Activated T-helper 2 cell treated with anti-CD3 and anti-CD28 coated beads, Interferon-gamma antibody, Interleukin-2, Interleukin-4, amounts not matched to agents 10 μg/mL and 5 μg/mL and 100 μg/mL, durations not matched to agents 14 hours and 24 hours and 36 hours (primary cell): ENCODE results near the gene ZFAND2B. TPM values are rescaled to one million over a fixed set of nuclear protein-coding genes. Genes with fewer than 3 reads are reported as not detected.
A peak's percentile ranks its signal among the peaks of the same experiment; 100 is the strongest.

Experiments
- DNase-seq: peaks from one replicate; pipeline ENCODE4 v3.0.0; 2021; ENCODE audit warnings: low spot score
- H3K27ac Mint-ChIP-seq: one replicate; pipeline ENCODE4 v1.8.0; 2021; ENCODE audit warnings: mixed read lengths
- H3K27me3 Mint-ChIP-seq: one replicate; pipeline ENCODE4 v1.8.0; 2021; ENCODE audit warnings: low read depth, mixed read lengths
- H3K36me3 Mint-ChIP-seq: one replicate; pipeline ENCODE4 v1.8.0; 2021; ENCODE audit warnings: low read depth, mixed read lengths
- H3K4me1 Mint-ChIP-seq: one replicate; pipeline ENCODE4 v1.8.0; 2021; ENCODE audit warnings: low read depth, mixed read lengths
- H3K4me3 Mint-ChIP-seq: one replicate; pipeline ENCODE4 v1.8.0; 2021; ENCODE audit warnings: low read depth, mild to moderate bottlenecking, moderate library complexity, mixed read lengths
- H3K9me3 Mint-ChIP-seq: one replicate; pipeline ENCODE4 v1.8.0; 2021; ENCODE audit warnings: mixed read lengths
- intact Hi-C: fragments of 100-400 bp; cut with micrococcal nuclease; formaldehyde crosslinking; loops from one replicate; pipeline ENCODE4 v1.15.1; 2023
- total RNA-seq: library from RNA; stranded (reverse); gene quantifications from 2 replicates; pipeline ENCODE4 v1.2.3, GENCODE V29; 2022

ZFAND2B gene
- total RNA-seq, 1 donor from 2014 or later = 27.3 TPM

DNA sequence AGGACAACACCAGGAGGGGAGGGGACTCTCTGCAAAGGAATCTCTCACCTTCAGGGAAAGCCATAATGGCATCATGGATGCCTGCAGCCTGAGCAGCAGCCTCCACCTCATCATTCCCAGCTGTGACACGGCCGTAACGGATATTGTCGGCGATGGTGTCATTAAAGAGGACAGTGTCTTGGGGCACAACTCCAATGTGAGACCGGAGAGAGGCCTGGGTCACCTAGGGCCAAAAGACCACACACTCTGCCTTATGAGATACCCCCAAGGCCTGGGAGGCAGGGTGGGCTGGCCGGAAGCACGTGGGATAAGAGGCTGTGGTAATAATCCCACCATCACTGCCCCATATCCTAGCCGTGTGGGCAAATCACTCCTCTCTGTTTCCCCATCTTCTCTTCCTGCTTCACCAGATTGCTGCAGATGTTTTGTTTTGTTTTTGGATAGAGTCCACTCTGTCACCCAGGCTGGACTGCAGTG, 4.3 kb downstream of the ZFAND2B start:
- H3K36me3 Mint-ChIP-seq = peaks cover 64% of the 10 kb centered on the region
- intact Hi-C loops = loop anchor here (1.0 kb wide), 1 partner anchor 51 kb away; the partner anchor contains the start of gene NHEJ1
- H3K27me3 Mint-ChIP-seq = no peaks in the 10 kb centered on the region
- H3K4me3 Mint-ChIP-seq = no peak overlapping the region
- peak overlapping the region; percentile 42 for H3K27ac Mint-ChIP-seq
- no peak for DNase-seq
- no peaks in the 10 kb centered on the region for H3K9me3 Mint-ChIP-seq
- H3K4me1 Mint-ChIP-seq = peaks cover 36% of the 10 kb centered on the region

DNA sequence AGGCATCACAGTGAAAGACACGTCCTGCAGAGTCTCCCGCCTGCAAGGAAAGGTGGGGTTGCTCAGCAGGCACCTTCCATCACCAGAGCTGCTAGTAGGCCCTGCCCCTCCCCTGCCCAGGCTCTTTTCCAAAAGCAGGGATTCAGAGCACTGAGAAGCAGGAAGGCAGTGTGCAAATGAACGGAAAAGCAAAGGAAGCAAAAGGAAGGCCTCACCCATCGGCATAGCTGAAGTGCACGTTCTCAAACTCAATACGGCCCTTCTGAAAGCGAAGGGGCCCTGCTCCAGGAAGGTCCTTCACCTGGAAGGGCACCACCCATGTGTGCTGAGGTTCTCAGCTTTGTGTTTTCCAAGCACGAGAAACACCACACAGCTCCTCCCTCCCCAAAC, 6.4 kb downstream of the ZFAND2B start:
- intact Hi-C loops = no loop called here
- peaks cover 43% of the 10 kb centered on the region for H3K4me1 Mint-ChIP-seq
- peaks cover 73% of the 10 kb centered on the region for H3K36me3 Mint-ChIP-seq
- DNase-seq = no peak
- H3K27ac Mint-ChIP-seq = no peak overlapping the region
- H3K4me3 Mint-ChIP-seq = no peak overlapping the region
- no peaks in the 10 kb centered on the region for H3K9me3 Mint-ChIP-seq
- no peaks in the 10 kb centered on the region for H3K27me3 Mint-ChIP-seq

DNA sequence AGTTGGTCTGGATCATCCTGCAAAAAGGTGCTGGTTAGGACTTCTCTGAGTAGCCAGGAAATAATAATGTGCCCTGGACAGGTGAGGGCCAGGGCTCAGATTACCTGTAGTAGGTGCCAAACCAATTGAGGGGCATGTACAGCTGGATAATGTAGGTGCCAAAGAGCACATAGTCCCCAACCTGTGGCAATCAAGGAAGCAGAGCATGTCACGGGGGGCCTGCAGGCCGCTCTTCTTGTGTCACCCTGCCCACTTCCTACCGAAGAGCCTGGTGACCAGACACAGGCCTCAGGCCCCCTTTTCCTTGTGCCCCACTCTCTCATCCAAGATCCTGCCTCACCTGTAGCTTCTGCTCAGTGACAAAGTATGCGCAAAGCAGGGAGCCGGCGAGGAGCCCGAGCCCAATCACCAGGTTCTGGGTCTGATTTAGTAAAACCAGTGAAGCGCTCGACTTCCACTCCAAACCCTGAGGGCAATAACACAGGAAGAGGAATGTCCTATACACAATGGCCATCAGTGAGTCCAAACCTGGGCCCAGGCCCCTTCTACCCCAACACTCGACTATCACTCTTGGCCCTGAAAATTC, 7.0 kb downstream of the ZFAND2B start:
- Mint-ChIP-seq H3K36me3 (peaks cover 68% of the 10 kb centered on the region), H3K4me1 (peaks cover 39% of the 10 kb centered on the region), H3K27ac (no peak overlapping the region), H3K9me3 (no peaks in the 10 kb centered on the region), H3K27me3 (no peaks in the 10 kb centered on the region), H3K4me3 (no peak overlapping the region)
- no peak for DNase-seq
- intact Hi-C loops = no loop called here

DNA sequence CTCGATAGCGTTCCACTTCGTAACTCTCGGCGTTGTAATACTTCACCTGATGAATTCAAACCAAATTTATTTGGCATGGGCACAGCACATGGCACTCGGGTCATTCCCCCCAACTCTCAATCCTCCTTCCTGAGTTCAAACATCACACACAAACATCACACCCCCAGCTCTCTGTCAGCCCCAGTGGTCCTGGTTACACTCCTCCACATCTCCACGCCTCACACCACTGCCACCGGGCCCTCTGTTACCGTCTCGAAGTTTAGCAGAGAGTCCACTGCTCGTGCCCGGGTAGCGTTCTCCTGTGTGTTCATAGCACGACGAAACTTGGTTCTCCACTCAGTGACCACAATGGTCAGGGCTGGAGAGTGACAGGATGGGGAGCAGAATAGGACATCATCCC, 7.6 kb downstream of the ZFAND2B start:
- Mint-ChIP-seq H3K27me3 (no peaks in the 10 kb centered on the region), H3K9me3 (no peaks in the 10 kb centered on the region), H3K27ac (no peak overlapping the region), H3K4me1 (peaks cover 36% of the 10 kb centered on the region), H3K4me3 (no peak overlapping the region), H3K36me3 (peaks cover 65% of the 10 kb centered on the region)
- no peak for DNase-seq
- intact Hi-C loops = no loop called here

DNA sequence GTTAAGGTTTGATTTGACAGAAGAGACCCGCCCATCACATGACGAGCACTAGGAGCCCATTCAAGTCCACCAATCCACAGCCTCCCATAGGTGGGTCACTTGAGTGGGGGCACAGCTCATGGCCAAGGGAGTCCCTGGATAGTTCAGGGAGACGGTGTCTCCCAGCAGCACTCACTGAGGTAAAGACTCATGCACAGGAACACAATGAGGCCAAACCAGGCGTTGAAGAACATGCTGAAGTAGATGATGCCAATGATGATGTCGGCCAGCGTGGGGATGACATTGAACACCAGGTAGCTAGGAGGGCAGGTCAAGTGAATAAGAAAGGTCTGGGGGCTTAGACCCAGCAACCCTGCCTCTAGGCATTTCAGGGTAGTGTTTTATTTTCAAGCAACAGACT, 8.2 kb downstream of the ZFAND2B start:
- Mint-ChIP-seq H3K9me3 (no peaks in the 10 kb centered on the region), H3K27me3 (no peaks in the 10 kb centered on the region), H3K4me1 (peaks cover 33% of the 10 kb centered on the region), H3K27ac (no peak overlapping the region), H3K4me3 (no peak overlapping the region), H3K36me3 (peaks cover 67% of the 10 kb centered on the region)
- no peak for DNase-seq
- intact Hi-C loops = no loop called here

DNA sequence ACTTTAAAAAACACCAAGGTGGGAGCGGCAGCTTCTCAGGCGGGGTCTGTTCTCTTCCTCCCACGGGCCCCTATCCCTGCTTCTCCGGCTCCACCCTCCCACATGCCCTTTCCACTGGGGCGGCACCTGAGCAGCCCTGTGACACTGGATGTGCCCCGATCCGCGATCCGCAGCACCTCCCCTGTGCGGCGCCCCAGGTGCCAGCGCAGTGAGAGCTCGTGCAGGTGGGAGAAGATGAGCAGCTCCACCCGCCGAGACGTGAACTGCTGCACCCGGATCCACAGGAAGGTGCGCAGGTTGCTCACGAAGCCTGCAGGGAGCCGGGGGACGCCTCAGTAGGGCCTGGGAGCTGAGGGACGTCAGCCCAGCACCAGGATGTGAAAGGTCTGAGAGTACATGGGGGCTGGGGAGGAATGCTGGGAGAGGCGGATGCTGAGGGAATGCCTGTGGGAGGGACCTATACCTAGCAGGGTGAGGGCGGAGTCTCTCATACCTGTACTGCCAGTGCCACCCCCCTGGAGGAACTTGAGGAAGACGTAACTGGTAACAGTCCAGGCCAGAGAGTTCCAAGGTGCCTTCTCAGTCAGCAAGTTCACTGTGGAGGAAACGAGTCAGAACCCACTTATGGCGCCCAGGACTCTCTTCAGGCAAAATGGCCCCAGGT, 9.4 kb downstream of the ZFAND2B start:
- peaks cover 26% of the 10 kb centered on the region for H3K4me1 Mint-ChIP-seq
- H3K4me3 Mint-ChIP-seq = no peak overlapping the region
- peaks cover 65% of the 10 kb centered on the region for H3K36me3 Mint-ChIP-seq
- no peaks in the 10 kb centered on the region for H3K27me3 Mint-ChIP-seq
- intact Hi-C loops = no loop called here
- H3K27ac Mint-ChIP-seq = no peak overlapping the region
- no peak for DNase-seq
- H3K9me3 Mint-ChIP-seq = no peaks in the 10 kb centered on the region

DNA sequence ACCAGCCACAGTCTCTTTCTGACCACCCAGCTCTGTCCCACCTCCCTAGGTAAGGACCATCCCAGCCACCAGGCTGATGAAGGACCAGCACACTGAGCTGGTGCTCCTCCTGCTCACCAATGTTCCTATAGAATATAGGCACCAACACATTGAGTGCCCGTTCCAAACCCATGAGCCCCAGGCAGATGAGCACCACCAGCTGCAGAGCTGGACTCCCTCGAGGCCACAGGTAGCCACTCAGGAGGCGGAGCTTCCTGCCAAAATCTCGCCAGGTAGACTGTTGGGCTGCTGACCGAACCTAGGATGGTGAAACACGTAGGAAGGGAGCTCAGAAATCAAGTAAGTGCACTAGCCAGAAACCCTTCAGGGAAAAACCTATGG, 9.9 kb downstream of the ZFAND2B start:
- Mint-ChIP-seq H3K4me1 (peaks cover 22% of the 10 kb centered on the region), H3K27me3 (no peaks in the 10 kb centered on the region), H3K4me3 (peak overlapping the region; percentile 37), H3K36me3 (peaks cover 64% of the 10 kb centered on the region), H3K9me3 (no peaks in the 10 kb centered on the region), H3K27ac (no peak overlapping the region)
- DNase-seq = no peak
- intact Hi-C loops = no loop called here

DNA sequence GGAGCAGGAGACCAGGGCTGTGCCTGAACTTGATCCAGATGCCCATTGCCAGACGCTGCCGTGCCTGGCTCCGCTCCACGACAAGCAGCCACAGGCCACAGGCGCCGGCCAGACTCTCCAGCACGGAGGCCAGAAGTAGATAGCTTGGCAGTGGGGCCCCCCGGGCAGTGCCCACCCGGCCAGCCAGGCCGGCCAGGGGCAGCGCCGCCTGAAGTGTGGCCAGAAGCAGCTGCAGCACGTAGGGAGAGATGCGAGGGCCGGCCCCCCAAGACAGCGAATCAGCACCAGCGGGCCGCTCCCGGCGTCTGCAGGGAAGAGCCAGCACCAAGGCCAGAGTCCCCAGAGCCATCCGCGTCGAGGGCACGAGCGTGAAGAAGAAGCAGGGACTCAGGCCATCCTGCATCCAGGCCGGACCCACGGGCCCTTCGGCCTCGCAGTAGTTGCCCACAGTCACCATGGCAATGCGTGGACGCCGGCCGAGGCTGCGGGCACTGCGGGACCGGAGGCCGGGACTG, 11.7 kb downstream of the ZFAND2B start:
- H3K27me3 Mint-ChIP-seq = no peaks in the 10 kb centered on the region
- H3K4me1 Mint-ChIP-seq = peaks cover 22% of the 10 kb centered on the region
- H3K4me3 Mint-ChIP-seq = peak overlapping the region; percentile 82
- peaks cover 66% of the 10 kb centered on the region for H3K36me3 Mint-ChIP-seq
- no peaks in the 10 kb centered on the region for H3K9me3 Mint-ChIP-seq
- H3K27ac Mint-ChIP-seq = peak overlapping the region; percentile 39
- no peak for DNase-seq
- intact Hi-C loops = loop anchor here (2.0 kb wide), 3 partner anchors 41 to 61 kb away; partner anchors contain the start of genes CNPPD1, DNAJB2 and NHEJ1

DNA sequence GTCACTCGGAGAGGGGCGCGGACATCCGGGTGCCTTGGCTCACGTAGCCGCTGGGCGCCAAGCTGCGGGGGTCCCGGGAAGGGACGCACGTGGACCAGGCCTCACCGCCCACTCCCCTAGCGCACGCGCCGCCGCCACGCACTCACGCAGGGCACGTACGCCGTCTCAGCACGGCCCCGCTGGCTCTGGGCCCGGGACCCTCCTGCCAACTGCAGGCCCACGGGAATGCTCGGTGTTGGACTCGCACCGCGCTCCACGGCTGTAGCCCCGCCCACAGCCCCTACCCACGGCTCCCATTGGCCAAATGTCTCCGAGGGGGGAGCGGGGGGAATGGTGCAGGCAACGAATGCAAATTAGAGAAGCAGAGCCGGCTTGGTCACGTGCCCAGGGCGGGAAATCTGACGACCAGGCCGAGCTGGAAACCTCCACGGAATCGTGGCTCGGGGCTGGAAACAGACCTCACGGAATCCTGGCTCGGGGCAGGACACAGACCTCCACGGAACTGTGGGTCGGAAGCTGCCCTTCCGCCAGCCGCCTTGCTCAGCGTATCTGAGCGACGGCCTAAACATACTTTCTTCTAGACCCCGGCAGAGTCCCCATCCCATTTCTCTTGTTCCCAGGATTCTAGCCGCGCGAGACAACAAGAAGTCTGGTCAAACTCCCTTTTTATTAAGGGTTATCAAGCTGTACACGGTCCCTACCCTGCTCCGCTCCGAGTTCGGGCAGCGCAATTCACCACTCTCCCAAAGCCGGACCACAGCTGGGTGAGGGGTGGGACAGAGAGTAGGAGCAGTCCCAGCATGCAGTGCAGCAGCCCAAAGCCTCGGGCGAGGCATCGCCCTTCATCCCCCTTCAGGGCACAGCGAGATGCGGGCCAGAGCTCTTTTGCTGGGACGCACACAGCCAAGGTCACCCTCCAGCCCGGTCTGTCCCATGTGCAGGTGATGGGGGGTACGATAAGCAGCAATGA, 12.4 kb downstream of the ZFAND2B start, which contains the start of gene ABCB6:
Gene ABCB6 (minus strand): TSS at position 227 of the 970 bp plus-strand sequence. CDS start 285 bp downstream, outside the sequence.
- Mint-ChIP-seq H3K36me3 (peaks cover 67% of the 10 kb centered on the region), H3K4me3 (peak within 1 kb of the TSS; percentile 82), H3K4me1 (peaks cover 22% of the 10 kb centered on the region), H3K27ac (peak within 1 kb of the TSS; percentile 55), H3K27me3 (no peaks in the 10 kb centered on the region), H3K9me3 (no peaks in the 10 kb centered on the region)
- DNase-seq = peak; percentile 81
- intact Hi-C loops = loop anchor here (1.0 to 2.0 kb wide), 4 partner anchors 10 to 60 kb away; partner anchors contain the start of genes ANKZF1, ATG9A, CNPPD1 and DNAJB2

DNA sequence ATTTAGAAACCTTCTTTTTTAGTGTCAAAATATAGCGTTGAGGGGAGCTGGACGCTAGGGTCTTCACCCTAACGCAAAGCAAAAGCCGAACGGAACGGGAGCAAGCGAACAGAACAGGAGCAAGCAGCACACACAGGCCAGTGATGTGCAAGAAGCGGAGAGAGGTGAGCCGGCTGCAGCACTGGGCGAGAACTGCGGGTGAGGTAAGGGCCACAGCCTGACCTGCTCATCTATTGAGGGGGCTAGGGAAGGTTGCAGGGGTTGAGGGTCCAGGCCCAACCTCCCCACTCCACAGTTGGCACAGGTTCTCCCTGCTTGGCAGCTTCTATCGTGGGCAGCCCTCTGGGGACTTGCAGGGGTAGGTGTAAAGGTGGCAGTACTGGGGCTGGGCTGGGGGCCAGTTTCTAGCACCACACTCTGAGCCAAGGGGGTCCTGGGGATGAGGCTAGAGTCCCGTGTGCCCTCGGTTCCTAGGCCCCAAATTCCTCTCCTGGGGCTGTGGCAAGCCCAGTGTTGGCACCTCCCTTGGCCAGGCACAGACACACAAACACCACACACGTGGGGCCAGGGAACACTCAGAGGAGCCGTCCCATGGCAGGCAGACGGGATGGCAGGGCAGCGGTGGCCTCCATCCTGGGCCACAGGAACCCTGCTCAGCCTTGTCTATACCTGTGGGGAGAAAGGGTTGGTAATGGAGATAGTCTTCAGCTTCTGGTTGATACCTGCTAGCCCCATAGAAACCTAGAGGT, 13.4 kb downstream of the ZFAND2B start:
- intact Hi-C loops = loop anchor here (1.0 to 2.0 kb wide), 4 partner anchors 9 to 59 kb away; partner anchors contain the start of genes ANKZF1, ATG9A, CNPPD1 and DNAJB2
- Mint-ChIP-seq H3K27ac (no peak overlapping the region), H3K36me3 (peaks cover 68% of the 10 kb centered on the region), H3K4me3 (no peak overlapping the region), H3K4me1 (peaks cover 22% of the 10 kb centered on the region), H3K9me3 (no peaks in the 10 kb centered on the region), H3K27me3 (no peaks in the 10 kb centered on the region)
- DNase-seq = no peak

DNA sequence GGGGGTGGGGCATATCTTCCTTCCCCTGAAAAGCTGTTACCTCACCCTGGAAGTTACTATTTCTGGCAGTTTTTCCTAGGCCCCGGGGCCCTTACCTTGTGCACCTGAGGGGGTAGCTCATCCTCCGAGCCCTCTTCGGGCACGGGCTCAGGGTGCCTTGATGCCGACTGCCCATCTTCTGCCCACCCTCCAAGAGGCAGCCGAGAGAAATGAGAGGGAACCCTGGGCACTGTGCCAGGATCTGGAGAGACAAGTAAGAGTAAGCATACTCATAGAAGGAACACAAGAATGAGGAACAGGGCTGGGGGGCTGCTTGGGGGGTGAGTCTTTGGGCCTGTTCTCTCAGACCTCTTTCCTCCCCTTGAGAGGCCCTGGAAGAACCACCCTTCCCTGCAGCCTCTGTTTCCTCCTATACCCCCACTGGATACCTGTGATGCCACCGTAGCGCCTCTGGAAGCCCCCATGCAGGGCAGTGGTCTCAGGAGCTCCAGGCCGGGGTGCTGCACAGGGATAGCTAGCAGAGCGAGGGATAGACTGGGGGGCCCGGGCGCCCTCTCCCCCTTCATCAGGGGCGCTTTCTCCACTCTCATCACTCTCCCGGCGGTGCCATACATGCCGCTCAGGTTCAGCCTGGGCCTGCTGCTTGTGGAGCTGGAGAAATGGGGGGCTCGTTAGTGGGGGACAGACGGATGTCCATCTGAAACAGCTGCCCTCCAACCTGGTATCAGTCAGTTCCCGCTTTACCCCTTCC, 14.2 kb downstream of the ZFAND2B start:
- intact Hi-C loops = no loop called here
- peaks cover 68% of the 10 kb centered on the region for H3K36me3 Mint-ChIP-seq
- peaks cover 22% of the 10 kb centered on the region for H3K4me1 Mint-ChIP-seq
- no peak overlapping the region for H3K27ac Mint-ChIP-seq
- DNase-seq = no peak
- no peaks in the 10 kb centered on the region for H3K9me3 Mint-ChIP-seq
- H3K27me3 Mint-ChIP-seq = no peaks in the 10 kb centered on the region
- no peak overlapping the region for H3K4me3 Mint-ChIP-seq
